ENCODE results near the gene RALGAPB.

Gene RALGAPB

DNA sequence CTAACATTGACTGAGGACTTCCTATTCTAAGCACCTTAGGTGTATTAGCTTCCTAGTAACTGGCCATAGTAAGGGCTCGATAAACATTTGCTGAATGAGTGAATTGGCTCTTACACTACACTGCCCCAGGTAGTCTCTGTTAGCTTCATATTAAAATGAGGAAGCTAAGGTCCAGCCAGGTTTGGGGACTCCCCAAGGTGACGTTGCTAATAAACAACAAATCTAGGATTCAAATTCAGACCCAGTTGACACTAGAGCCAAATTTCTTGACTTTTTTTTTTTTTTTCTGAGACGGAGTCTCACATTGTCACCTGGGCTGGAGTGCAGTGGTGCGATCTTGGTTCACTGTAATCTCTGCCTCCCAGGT, 145.2 kb downstream of the RALGAPB start:
- DNase-seq: no peak

DNA sequence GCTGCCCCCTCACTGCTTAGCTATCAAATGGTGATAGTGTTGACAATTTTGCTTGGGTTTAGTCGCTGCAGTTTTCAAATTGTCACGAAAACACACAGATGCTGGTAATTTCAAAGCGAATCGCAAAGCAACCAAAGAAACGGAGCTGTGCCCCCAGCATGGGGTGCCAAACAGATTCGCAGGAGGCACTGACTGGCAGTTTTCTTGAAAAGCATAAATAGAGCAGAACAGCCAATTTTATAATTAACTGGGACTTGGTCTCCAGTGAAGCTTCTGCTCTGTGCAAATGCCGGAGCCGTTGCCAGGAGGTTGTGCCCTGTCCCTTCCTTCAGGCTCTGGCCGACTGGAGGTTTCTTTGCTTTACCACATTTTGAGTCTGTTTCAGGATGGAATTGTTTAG, 147.8 kb downstream of the RALGAPB start:
- DNase-seq: no peak

DNA sequence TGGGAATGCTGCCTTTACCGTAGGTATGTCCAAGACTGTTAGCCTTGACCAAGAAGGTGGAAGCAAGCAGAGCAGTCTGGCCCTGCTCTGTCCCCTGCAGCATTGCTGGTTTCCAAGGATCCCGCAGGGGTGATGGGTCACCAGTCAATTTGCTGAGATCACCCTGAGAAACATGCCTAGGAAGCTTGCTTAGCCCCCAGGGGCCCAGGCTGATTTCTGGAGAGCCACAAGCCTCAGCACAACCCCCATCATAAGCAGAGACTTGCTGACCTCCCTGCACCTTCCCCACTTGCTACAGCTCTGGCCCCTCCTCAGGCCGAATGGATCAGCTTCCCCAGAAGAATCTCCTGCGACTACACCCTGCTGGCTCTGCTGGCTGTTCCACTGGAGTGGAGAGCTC, 150.4 kb downstream of the RALGAPB start:
- DNase-seq: no peak

GRCh38 chr20:38624084-38624483, 151.4 kb downstream of the RALGAPB start:
- no peak for DNase-seq

- DNase-seq: no peak
Observed at GRCh38 chr20:38625896-38626295, 153.3 kb downstream of the RALGAPB start.

GRCh38 chr20:38626921-38627659, 154.4 kb downstream of the RALGAPB start:
- DNase-seq: no peak
